HG03280 (cell line): Measurements from ENCODE around the gene TRAF2.

Experiments used
- ATAC-seq: cut with Tn5 transposase; IDR thresholded peaks from one replicate; pipeline ENCODE4 v1.9.1; 2021; ENCODE audit warnings: mild to moderate bottlenecking, moderate library complexity; ENCODE audit not compliant: unreplicated experiment

TRAF2 gene

DNA sequence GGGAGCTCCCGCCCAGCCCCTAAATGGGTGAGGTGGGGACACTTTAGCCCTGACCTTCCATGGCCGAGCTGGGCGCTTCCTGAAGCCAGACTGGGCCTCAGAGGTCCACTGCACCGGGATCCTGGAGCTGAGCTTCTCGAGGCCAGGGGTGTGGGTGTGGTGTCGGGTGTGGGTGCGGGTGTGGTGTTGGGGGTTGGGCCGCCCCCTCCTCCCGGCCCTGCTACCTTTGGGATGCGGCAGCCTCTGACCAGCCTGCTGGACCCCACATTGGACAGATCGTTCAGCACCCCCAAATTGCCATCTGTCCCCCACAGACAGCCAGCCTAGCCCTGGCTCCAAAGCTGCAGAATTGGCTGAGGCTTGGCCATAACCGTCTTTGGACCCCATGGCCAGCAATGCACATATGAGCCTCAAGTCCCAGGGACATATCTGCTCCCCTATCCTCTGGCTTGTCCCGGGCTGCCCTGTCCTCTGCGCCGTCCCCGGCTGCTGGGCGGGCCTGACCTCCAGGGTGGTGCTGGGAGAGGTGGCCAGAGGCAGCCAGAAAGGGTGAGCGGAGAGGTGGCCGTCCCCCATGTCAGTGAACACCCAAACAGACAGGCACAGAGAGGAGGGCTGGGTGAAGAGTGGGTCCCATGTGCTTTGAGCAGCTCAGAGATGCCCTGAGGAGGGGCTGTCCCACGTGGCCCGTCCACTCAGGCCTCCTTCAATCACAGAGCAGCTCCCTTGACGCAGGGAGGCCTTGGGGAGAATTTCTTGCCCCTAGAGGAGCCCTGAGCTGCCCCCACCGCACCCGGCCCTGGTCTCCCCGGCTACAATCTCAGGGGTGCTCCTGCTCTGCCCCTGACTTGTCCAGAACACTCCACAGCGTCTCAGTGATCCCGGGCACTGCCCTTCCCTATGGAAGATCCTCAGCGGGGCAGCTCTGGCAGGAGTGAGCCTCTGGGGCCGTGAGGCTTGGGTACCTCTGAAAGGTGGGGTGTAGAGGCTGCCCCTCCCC is 87.6 kb downstream of the TRAF2 start:
- ATAC-seq = no peak

GRCh38 chr9:136974817-136975535 is 88.7 kb downstream of the TRAF2 start:
- no peak for ATAC-seq

DNA sequence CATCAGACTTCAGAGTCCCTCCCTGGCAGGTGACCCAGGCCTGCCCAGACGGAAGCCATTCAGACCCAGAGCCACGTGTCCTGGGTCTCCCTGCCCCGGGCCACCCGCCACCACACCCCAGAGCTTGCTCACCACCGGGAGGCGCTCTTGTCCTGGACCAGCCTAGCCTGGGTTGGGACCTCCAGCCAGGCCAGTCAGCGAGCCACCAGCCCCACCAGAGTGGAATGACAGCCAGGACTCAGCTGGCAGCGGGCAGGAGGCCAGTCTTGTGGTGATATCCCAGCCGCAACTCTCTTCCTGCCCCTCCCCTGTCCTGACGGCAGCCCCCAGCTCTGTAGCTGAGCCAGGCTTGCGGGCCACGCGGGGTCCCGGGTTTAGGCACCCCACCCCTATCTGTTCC is 89.3 kb downstream of the TRAF2 start:
- ATAC-seq = no peak
